CD4-positive, alpha-beta T cell (primary cell): Measurements from ENCODE around the gene RETREG2. TPM values are rescaled to one million over a fixed set of nuclear protein-coding genes. Genes with fewer than 3 reads are reported as not detected.

Experiments used
- ATAC-seq: fragments of 200-7000 bp; cut with Tn5 transposase; one replicate; pipeline ENCODE4 v1.10.0; 2022; ENCODE audit warnings: mild to moderate bottlenecking; ENCODE audit not compliant: poor library complexity
- CTCF ChIA-PET: fragments of 350-600 bp; sonication (Branson Sonifier 250); formaldehyde crosslinking; loops from one replicate; lab custom pipeline; 2021; ENCODE audit warnings: antibody characterized with exemption, inconsistent platforms; lab: Charles Lee
- POLR2A ChIA-PET: fragments of 350-600 bp; sonication (Branson Sonifier 250); formaldehyde crosslinking; loops from one replicate; lab custom pipeline; 2021; ENCODE audit warnings: antibody characterized with exemption, inconsistent platforms; lab: Charles Lee
- DNase-seq, 14 experiments: peaks; one replicate each; pipeline ENCODE4 v3.0.0-alpha.2; 2013 to 2020; ENCODE audit warnings: mixed read lengths in 2 of 14
- H3K27ac ChIP-seq, 2 donors: one replicate each; pipeline versions ENCODE4 v1.5.1 to v1.7.0; 2013; ENCODE audit warnings: low read length in 2 of 2, low read depth in 1 of 2, mild to moderate bottlenecking in 1 of 2
- H3K27me3 ChIP-seq, 2 experiments: 1 replicate in 1 of 2; 2 replicates in 1 of 2; pipeline versions ENCODE4 v1.6.1 to v1.7.0; 2013; ENCODE audit warnings: low read length in 2 of 2, control low read depth in 1 of 2, mild to moderate bottlenecking in 1 of 2, moderate library complexity in 1 of 2; ENCODE audit not compliant: insufficient read depth in 2 of 2, control insufficient read depth in 1 of 2
- H3K36me3 ChIP-seq: one replicate; pipeline ENCODE4 v1.6.1; 2013; ENCODE audit warnings: low read length, control low read depth; ENCODE audit not compliant: insufficient read depth
- H3K4me1 ChIP-seq: one replicate; pipeline ENCODE4 v1.6.1; 2013; ENCODE audit warnings: low read length, control low read depth; ENCODE audit not compliant: insufficient read depth
- H3K4me3 ChIP-seq: one replicate; pipeline ENCODE4 v1.5.1; 2013; ENCODE audit warnings: mild to moderate bottlenecking, low read length, moderate library complexity
- H3K9me3 ChIP-seq, 2 experiments: 1 replicate in 1 of 2; 2 replicates in 1 of 2; pipeline versions ENCODE4 v1.6.1 to v1.7.0; 2013; ENCODE audit warnings: low read length in 2 of 2, mild to moderate bottlenecking in 2 of 2, control low read depth in 1 of 2, moderate library complexity in 1 of 2; ENCODE audit not compliant: control insufficient read depth in 1 of 2, insufficient read depth in 1 of 2
- H3K27ac Mint-ChIP-seq: one replicate; pipeline ENCODE4 v1.8.0; 2020; ENCODE audit warnings: mixed read lengths
- H3K27me3 Mint-ChIP-seq: one replicate; pipeline ENCODE4 v1.8.0; 2021; ENCODE audit warnings: mixed read lengths
- H3K36me3 Mint-ChIP-seq: one replicate; pipeline ENCODE4 v1.8.0; 2021; ENCODE audit warnings: low read depth, mixed read lengths
- H3K4me1 Mint-ChIP-seq: one replicate; pipeline ENCODE4 v1.8.0; 2021; ENCODE audit warnings: low read depth, mixed read lengths
- H3K4me3 Mint-ChIP-seq: one replicate; pipeline ENCODE4 v1.8.0; 2020; ENCODE audit warnings: mild to moderate bottlenecking, mixed read lengths
- H3K9me3 Mint-ChIP-seq: one replicate; pipeline ENCODE4 v1.8.0; 2020; ENCODE audit warnings: mixed read lengths
- intact Hi-C, 2 experiments: fragments of 100-400 bp; cut with DNase I in 1 of 2; cut with micrococcal nuclease in 1 of 2; formaldehyde crosslinking; loops; one replicate each; pipeline versions ENCODE4 v1.15.1 to v1.9.0; 2023 to 2025; cut with DNase I, micrococcal nuclease
- total RNA-seq, 174 experiments: library from RNA in 2 of 174; stranded (reverse) in 2 of 174; gene quantifications; one replicate each; pipeline ENCODE4 v1.2.3 and lab custom pipeline; 2021 to 2026
- TF ChIP-seq, protein P1 (sequence below): fragments of 200-600 bp; IDR thresholded peaks from one replicate; pipeline ENCODE4 v1.8.0; 2022; ENCODE audit warnings: antibody characterized with exemption, mild to moderate bottlenecking

RETREG2 gene
- total RNA-seq, 2 experiments from 2014 or later, result 82.3 to 83.2 TPM

DNA sequence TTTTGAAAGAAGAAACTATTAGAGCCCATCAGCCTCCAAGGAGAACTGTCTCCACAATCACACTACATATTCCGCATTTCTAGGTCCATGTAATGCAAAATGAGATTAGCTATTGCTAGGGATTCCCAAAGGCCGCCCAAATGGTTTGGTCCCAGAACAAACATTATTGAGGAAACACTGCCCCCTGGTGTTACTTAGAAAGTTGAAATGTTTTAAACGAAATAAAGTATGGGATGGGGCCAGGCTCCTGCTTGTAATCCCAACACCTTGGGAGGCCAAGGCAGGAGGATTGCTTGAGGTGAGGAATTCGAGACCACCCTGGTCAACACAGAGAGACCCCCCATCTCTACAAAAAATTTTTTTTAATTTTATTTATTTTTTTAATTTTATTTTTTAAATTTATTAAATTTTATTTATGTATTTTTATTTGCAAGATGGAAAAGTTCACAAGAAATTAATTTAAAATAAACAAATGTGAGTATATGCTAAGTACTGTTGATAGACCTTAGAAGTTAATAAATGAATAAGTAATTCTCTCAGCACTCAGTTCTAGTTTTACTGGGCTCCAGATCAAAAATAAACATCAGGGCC, 22.9 kb upstream of the RETREG2 start:
- TF ChIP-seq, protein P1, sequence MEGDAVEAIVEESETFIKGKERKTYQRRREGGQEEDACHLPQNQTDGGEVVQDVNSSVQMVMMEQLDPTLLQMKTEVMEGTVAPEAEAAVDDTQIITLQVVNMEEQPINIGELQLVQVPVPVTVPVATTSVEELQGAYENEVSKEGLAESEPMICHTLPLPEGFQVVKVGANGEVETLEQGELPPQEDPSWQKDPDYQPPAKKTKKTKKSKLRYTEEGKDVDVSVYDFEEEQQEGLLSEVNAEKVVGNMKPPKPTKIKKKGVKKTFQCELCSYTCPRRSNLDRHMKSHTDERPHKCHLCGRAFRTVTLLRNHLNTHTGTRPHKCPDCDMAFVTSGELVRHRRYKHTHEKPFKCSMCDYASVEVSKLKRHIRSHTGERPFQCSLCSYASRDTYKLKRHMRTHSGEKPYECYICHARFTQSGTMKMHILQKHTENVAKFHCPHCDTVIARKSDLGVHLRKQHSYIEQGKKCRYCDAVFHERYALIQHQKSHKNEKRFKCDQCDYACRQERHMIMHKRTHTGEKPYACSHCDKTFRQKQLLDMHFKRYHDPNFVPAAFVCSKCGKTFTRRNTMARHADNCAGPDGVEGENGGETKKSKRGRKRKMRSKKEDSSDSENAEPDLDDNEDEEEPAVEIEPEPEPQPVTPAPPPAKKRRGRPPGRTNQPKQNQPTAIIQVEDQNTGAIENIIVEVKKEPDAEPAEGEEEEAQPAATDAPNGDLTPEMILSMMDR, result peak; percentile 78
- no peaks in the 10 kb centered on the region for H3K9me3 ChIP-seq
- no peak overlapping the region for H3K4me3 ChIP-seq
- ChIA-PET POLR2A (interaction anchor here (0.7 to 1.6 kb wide), 3 partner anchors 15 to 125 kb away, joined by 3 to 7 read pairs (median 3); partner anchors contain the start of gene CNPPD1), CTCF (interaction anchor here (0.5 to 3.7 kb wide), 16 partner anchors 13 to 285 kb away, joined by 3 to 19 read pairs (median 3); partner anchors contain the start of gene CNPPD1)
- Mint-ChIP-seq H3K27me3 (no peaks in the 10 kb centered on the region), H3K4me3 (no peak overlapping the region), H3K9me3 (no peaks in the 10 kb centered on the region), H3K27ac (no peak overlapping the region), H3K36me3 (peaks cover 69% of the 10 kb centered on the region), H3K4me1 (peaks cover 13% of the 10 kb centered on the region)
- intact Hi-C loops, result loop anchor here (1.0 to 10.0 kb wide), 5 partner anchors 97 to 390 kb away; partner anchors contain the start of genes CHPF (in 1 of the 2) and TMEM198 (in 1 of the 2)
- DNase-seq (peak in 5 of 14 experiments; percentile 18 to 84 (median 75)), ATAC-seq (peak; percentile 21)
- H3K36me3 ChIP-seq, result peaks cover 36% of the 10 kb centered on the region
- no peaks in the 10 kb centered on the region for H3K27me3 ChIP-seq
- no peak overlapping the region for H3K27ac ChIP-seq
- H3K4me1 ChIP-seq, result peaks cover 7% of the 10 kb centered on the region

DNA sequence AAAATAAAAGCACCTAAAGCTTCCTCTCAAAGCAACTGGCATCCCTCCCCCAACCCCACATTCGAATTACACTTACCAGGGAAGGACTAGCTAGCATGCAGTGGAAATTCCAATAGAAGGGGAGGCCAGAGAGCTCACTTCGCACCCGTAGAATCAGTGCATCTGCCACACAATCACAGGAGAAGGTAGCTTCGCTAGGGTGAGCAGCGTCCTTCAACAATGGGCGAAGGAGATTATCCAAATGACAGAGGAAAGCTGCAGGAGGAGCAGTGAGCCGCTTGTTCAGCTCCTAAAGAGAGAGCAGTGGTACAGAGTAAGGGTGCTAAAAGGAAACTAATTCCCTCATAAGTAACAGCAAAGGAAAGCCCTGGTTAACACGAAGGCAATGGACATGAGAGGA, 20.7 kb upstream of the RETREG2 start:
- DNase-seq, result no peak
- H3K27me3 Mint-ChIP-seq, result no peaks in the 10 kb centered on the region

DNA sequence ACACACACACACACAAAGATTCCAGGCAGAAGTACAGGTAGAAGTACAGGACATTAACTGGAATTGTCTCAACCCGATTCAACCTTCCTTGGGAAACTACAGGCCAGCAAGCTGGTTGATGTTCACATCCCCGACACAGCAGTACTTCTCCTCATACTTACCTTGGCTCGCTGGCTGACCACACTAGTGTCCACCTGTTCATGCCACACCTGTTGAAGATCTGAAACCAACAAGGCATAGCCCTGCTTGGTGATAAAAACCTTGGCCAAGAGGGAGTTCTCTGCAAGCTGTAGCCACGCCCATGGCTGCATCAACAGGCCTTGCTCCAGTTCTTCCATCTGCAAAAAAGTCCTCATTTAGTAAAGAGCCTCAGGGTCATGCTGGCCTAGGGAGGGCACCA, 20.1 kb upstream of the RETREG2 start:
- Histone ChIP-seq H3K4me1 (peaks cover 17% of the 10 kb centered on the region), H3K9me3 (no peaks in the 10 kb centered on the region), H3K27ac (no peak overlapping the region), H3K36me3 (peaks cover 28% of the 10 kb centered on the region), H3K4me3 (no peak overlapping the region), H3K27me3 (no peaks in the 10 kb centered on the region)
- intact Hi-C loops, result loop anchor here in 1 of 2 experiments (5.0 to 10.0 kb wide), 3 partner anchors 176 to 387 kb away; partner anchors contain the start of genes CHPF and TMEM198
- CTCF ChIA-PET, result interaction anchor here (1.2 to 4.8 kb wide), 6 partner anchors 13 to 137 kb away, joined by 5 to 32 read pairs (median 19); partner anchors contain the start of genes TUBA4A, TUBA4B and ZFAND2B
- ATAC-seq, result no peak
- TF ChIP-seq, protein P1, result no peak
- Mint-ChIP-seq H3K27ac (no peak overlapping the region), H3K9me3 (no peaks in the 10 kb centered on the region), H3K36me3 (peaks cover 50% of the 10 kb centered on the region), H3K4me1 (peaks cover 24% of the 10 kb centered on the region), H3K4me3 (no peak overlapping the region), H3K27me3 (no peaks in the 10 kb centered on the region)
- no peak for DNase-seq
- POLR2A ChIA-PET, result interaction anchor here (1.2 to 3.5 kb wide), 4 partner anchors 19 to 137 kb away, joined by 6 to 26 read pairs (median 11); partner anchors contain the start of genes CNPPD1 and ZFAND2B

More for the DNA sequence above, 20.7 kb upstream of the RETREG2 start:
- Histone ChIP-seq H3K9me3 (no peaks in the 10 kb centered on the region), H3K27me3 (no peaks in the 10 kb centered on the region), H3K4me3 (no peak overlapping the region), H3K36me3 (peaks cover 29% of the 10 kb centered on the region), H3K27ac (no peak overlapping the region), H3K4me1 (peaks cover 17% of the 10 kb centered on the region)
- TF ChIP-seq, protein P1, result no peak
- H3K36me3 Mint-ChIP-seq, result peaks cover 52% of the 10 kb centered on the region
- no peaks in the 10 kb centered on the region for H3K9me3 Mint-ChIP-seq
- no peak overlapping the region for H3K4me3 Mint-ChIP-seq
- H3K4me1 Mint-ChIP-seq, result peaks cover 24% of the 10 kb centered on the region
- ChIA-PET POLR2A (interaction anchor here (0.6 to 1.2 kb wide), 2 partner anchors 12 to 20 kb away, joined by 3 to 6 read pairs; partner anchors contain the start of gene CNPPD1), CTCF (interaction anchor here (1.4 to 4.8 kb wide), 5 partner anchors 14 to 138 kb away, joined by 5 to 32 read pairs (median 19); no protein-coding TSS in a partner anchor)
- ATAC-seq, result no peak
- H3K27ac Mint-ChIP-seq, result no peak overlapping the region
- intact Hi-C loops, result loop anchor here in 1 of 2 experiments (5.0 to 10.0 kb wide), 3 partner anchors 175 to 387 kb away; partner anchors contain the start of genes CHPF and TMEM198
